ENCODE data around the gene ODF2L. TPM values are rescaled to one million over a fixed set of nuclear protein-coding genes. Genes with fewer than 3 reads are reported as not detected.

ODF2L gene
- total RNA-seq, 1 experiment from 2014 or later: 15.7 TPM

GRCh38 chr1:86339014-86339812, 56.9 kb downstream of the ODF2L start:
- in situ Hi-C loops (cut with HindIII; ENCODE audit: low pct_unique_long_range_greater_than_20kb, low sequenced_read_pairs): no loop called here
- DNase-seq (ENCODE audit: low read depth): no peak

DNA sequence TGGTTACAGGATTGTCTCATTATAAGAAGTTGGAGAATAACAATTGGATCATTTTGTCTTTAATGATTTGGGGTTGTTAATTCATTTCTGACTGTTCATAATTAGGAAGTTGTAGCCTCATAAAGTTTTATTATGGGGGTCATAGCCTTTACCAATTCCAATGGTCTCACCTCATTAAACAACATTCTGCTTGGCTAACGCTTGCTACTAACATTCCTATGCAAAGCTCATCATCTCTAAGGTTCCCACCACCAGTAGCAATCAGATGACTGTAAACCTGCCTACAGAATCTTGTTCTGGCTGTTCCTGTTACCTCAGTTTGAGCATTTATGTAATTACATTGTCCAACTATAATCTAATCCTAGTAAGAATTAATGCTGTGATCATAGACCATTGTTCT, 60.2 kb downstream of the ODF2L start:
- in situ Hi-C loops (cut with HindIII; ENCODE audit: low pct_unique_long_range_greater_than_20kb, low sequenced_read_pairs): no loop called here
- no peak for DNase-seq (ENCODE audit: low read depth)

DNA sequence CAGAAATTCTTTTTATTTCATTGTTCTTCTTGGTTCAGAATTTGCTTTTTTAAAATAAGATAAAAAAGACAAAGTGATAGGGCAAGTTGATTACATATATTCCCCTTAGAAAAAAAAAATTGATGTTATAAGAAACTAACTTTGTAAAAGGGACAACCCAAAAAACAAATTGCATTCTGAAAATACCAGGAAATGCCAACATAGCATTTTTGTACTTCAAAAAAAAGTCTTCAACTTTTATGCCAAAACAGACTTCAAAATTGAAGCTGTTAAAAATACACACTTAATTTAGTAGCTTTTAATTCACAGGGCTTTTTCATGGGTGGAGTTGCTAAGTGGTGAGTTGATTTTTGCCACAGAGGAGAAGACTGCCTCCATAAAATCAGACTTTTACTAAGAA, 70.9 kb downstream of the ODF2L start:
- DNase-seq (ENCODE audit: low read depth): no peak
- in situ Hi-C loops (cut with HindIII; ENCODE audit: low pct_unique_long_range_greater_than_20kb, low sequenced_read_pairs): no loop called here

- DNase-seq (ENCODE audit: low read depth): no peak
- in situ Hi-C loops (cut with HindIII; ENCODE audit: low pct_unique_long_range_greater_than_20kb, low sequenced_read_pairs): no loop called here
These were observed 71.8 kb downstream of the ODF2L start for GRCh38 chr1:86324130-86324822.

GRCh38 chr1:86322241-86322640, 73.9 kb downstream of the ODF2L start:
- no peak for DNase-seq (ENCODE audit: low read depth)
- in situ Hi-C loops (cut with HindIII; ENCODE audit: low pct_unique_long_range_greater_than_20kb, low sequenced_read_pairs): no loop called here

DNA sequence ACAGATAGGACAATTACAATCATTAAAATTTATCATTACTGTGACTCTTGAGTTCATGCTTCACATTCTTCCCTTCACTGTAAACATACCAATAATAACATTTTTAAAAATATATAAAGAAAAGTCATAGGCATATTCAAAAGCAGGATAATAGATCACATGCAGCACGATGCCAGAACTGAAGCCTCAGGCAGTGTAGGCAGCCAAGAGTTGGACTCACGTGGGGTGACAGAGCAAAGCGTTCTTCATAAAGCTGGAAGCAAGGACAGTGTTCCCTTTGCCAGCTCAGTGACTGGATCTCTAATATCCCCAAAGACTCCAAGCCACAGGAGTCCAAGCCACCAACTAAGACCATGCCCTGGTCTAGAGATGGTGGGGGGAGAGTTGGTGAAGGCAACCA, 77.7 kb downstream of the ODF2L start:
- in situ Hi-C loops (cut with HindIII; ENCODE audit: low pct_unique_long_range_greater_than_20kb, low sequenced_read_pairs): no loop called here
- no peak for DNase-seq (ENCODE audit: low read depth)

- no peak for DNase-seq (ENCODE audit: low read depth)
- in situ Hi-C loops (cut with HindIII; ENCODE audit: low pct_unique_long_range_greater_than_20kb, low sequenced_read_pairs): no loop called here
These were observed 78.2 kb downstream of the ODF2L start for GRCh38 chr1:86317926-86318325.

GRCh38 chr1:86305731-86306130, 90.4 kb downstream of the ODF2L start:
- no peak for DNase-seq (ENCODE audit: low read depth)
- in situ Hi-C loops (cut with HindIII; ENCODE audit: low pct_unique_long_range_greater_than_20kb, low sequenced_read_pairs): no loop called here

- no peak for DNase-seq (ENCODE audit: low read depth)
- in situ Hi-C loops (cut with HindIII; ENCODE audit: low pct_unique_long_range_greater_than_20kb, low sequenced_read_pairs): no loop called here
These were observed 93.0 kb downstream of the ODF2L start for GRCh38 chr1:86303041-86303690.

Other genes with a start within 250 kb of the ODF2L start
- gene COL24A1, start 239.6 kb downstream of the ODF2L start, total RNA-seq (2014; rRNA removed; shearing (Covaris generic); ENCODE audit: low replicate concordance): 0.52 TPM in 1 of 2 replicates, not detected in the other
- not detected in 2 replicates for gene CLCA2, start 27.8 kb upstream of the ODF2L start, total RNA-seq (2014; rRNA removed; shearing (Covaris generic); ENCODE audit: low replicate concordance)
- gene CLCA1, start 72.6 kb upstream of the ODF2L start, total RNA-seq (2014; rRNA removed; shearing (Covaris generic); ENCODE audit: low replicate concordance): not detected in 2 replicates
- gene CLCA4, start 150.8 kb upstream of the ODF2L start, total RNA-seq (2014; rRNA removed; shearing (Covaris generic); ENCODE audit: low replicate concordance): not detected in 2 replicates